ENCODE data around the gene SPDYE5.
"Not testable (repeated sequence)": the region's sequence is repeated elsewhere in the genome, so short reads cannot be mapped to it uniquely, and the experiment has no call there.

DNA sequence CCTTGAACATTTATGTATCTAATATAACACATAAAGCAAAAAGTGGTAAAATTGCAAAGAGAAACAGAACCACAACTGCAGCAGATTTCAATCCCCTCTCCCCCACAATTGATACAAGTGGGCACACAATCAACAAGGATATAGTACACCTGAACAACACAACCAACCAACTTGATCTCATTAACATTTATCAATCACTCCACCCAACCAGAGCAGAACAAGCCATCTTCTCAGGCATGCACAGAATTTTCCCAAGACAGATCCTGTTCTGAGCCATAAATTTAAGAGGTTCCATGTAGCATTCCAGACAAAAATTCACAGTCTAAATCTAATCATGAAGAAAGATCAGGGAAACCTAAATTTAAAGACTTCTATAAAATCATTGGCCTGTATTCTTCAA, 11.8 kb upstream of the SPDYE5 start:
- TF ChIP-seq HOXA7 (CRISPR knock-in tag; IDR thresholded peaks at IDR 0.05); POLR2A (IDR thresholded peaks at IDR 0.05; ENCODE audit: low read length): not testable (repeated sequence)
- TF ChIP-seq, protein P1, sequence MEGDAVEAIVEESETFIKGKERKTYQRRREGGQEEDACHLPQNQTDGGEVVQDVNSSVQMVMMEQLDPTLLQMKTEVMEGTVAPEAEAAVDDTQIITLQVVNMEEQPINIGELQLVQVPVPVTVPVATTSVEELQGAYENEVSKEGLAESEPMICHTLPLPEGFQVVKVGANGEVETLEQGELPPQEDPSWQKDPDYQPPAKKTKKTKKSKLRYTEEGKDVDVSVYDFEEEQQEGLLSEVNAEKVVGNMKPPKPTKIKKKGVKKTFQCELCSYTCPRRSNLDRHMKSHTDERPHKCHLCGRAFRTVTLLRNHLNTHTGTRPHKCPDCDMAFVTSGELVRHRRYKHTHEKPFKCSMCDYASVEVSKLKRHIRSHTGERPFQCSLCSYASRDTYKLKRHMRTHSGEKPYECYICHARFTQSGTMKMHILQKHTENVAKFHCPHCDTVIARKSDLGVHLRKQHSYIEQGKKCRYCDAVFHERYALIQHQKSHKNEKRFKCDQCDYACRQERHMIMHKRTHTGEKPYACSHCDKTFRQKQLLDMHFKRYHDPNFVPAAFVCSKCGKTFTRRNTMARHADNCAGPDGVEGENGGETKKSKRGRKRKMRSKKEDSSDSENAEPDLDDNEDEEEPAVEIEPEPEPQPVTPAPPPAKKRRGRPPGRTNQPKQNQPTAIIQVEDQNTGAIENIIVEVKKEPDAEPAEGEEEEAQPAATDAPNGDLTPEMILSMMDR (IDR thresholded peaks at IDR 0.05), result not testable (repeated sequence)

Data from A549 (cell line).